H1 (cell line): ENCODE results near the gene SOHLH1. TPM values are rescaled to one million over a fixed set of nuclear protein-coding genes. Genes with fewer than 3 reads are reported as not detected.

ENCODE experiments used
- CTCF ChIA-PET: fragments of 300-600 bp; sonication (Branson Sonifier 250); formaldehyde crosslinking; loops from one replicate; lab custom pipeline; 2021; ENCODE audit not compliant: partially characterized antibody; lab: Charles Lee
- POLR2A ChIA-PET: fragments of 300-600 bp; sonication (Branson Sonifier 250); formaldehyde crosslinking; loops from one replicate; lab custom pipeline; 2021; ENCODE audit warnings: inconsistent platforms; ENCODE audit not compliant: partially characterized antibody; lab: Charles Lee
- DNase-seq, 2 experiments: peaks; one replicate each; pipeline versions ENCODE4 v3.0.0 to v3.0.0-alpha.2; 2010 to 2022; ENCODE audit warnings: low spot score in 2 of 2, low read depth in 1 of 2, mixed read lengths in 1 of 2
- FAIRE-seq: peaks from 2 replicates; lab custom pipeline; 2011; peaks lifted over from hg19 to GRCh38; lab: Jason Lieb, UNC
- H2AFZ ChIP-seq: 2 replicates; pipeline ENCODE4 v1.8.1; 2012; ENCODE audit warnings: low read length, inconsistent platforms
- H2AK5ac ChIP-seq: 2 replicates; pipeline ENCODE4 v1.6.1; 2013; ENCODE audit warnings: low read depth, low read length
- H2BK120ac ChIP-seq: replicated peaks from 2 replicates; pipeline ENCODE3; 2013; ENCODE audit warnings: low read depth, low read length, inconsistent platforms
- H2BK12ac ChIP-seq: 2 replicates; pipeline ENCODE4 v1.6.1; 2013; ENCODE audit warnings: low read depth, low read length
- H2BK15ac ChIP-seq: 2 replicates; pipeline ENCODE4 v1.6.1; 2013; ENCODE audit warnings: low read length
- H2BK20ac ChIP-seq: 2 replicates; pipeline ENCODE4 v1.6.1; 2013; ENCODE audit warnings: low read length
- H2BK5ac ChIP-seq: 2 replicates; pipeline ENCODE4 v1.6.1; 2013; ENCODE audit warnings: low read depth, low read length
- H3K14ac ChIP-seq: 2 replicates; pipeline ENCODE4 v1.6.1; 2013; ENCODE audit warnings: inconsistent platforms; ENCODE audit not compliant: insufficient read length
- H3K18ac ChIP-seq: 2 replicates; pipeline ENCODE4 v1.6.1; 2013; ENCODE audit warnings: low read length; ENCODE audit errors: extremely low read depth
- H3K23ac ChIP-seq: 2 replicates; pipeline ENCODE4 v1.6.1; 2013; ENCODE audit warnings: inconsistent platforms; ENCODE audit not compliant: insufficient read length
- H3K23me2 ChIP-seq: 2 replicates; pipeline ENCODE4 v1.6.1; 2013; ENCODE audit warnings: low read depth, low read length
- H3K27ac ChIP-seq: 2 replicates; pipeline ENCODE4 v1.6.1; 2011; ENCODE audit warnings: low read depth, low read length, inconsistent platforms
- H3K27me3 ChIP-seq, 4 experiments: replicated peaks in 1 of 4; 1 replicate in 1 of 4; 2 replicates in 3 of 4; pipeline versions ENCODE4 v1.6.1 to v1.8.1; 2011 to 2013; ENCODE audit warnings: low read length in 3 of 4, mild to moderate bottlenecking in 3 of 4, inconsistent platforms in 2 of 4, mixed read lengths in 2 of 4, moderate library complexity in 1 of 4; ENCODE audit not compliant: control insufficient read depth in 3 of 4, insufficient read depth in 3 of 4; ENCODE audit errors: extremely low read depth in 1 of 4
- H3K36me3 ChIP-seq, 4 experiments: 2 replicates each; pipeline versions ENCODE4 v1.6.1 to v1.8.1; 2011 to 2013; ENCODE audit warnings: mild to moderate bottlenecking in 4 of 4, low read length in 3 of 4, moderate library complexity in 2 of 4, control low read depth in 1 of 4, inconsistent platforms in 1 of 4; ENCODE audit not compliant: insufficient read depth in 4 of 4, control insufficient read depth in 2 of 4
- H3K4ac ChIP-seq: replicated peaks from 2 replicates; pipeline ENCODE3; 2013; ENCODE audit warnings: low read length, low read depth, mixed read lengths, inconsistent platforms; ENCODE audit not compliant: insufficient read length
- H3K4me1 ChIP-seq, 4 experiments: replicated peaks in 1 of 4; 1 replicate in 1 of 4; 2 replicates in 3 of 4; pipeline versions ENCODE4 v1.6.1 to v1.8.1; 2011 to 2013; ENCODE audit warnings: low read length in 3 of 4, inconsistent platforms in 2 of 4, mixed read lengths in 1 of 4; ENCODE audit not compliant: insufficient read depth in 4 of 4, control insufficient read depth in 3 of 4
- H3K4me2 ChIP-seq, 2 experiments: 2 replicates each; pipeline versions ENCODE4 v1.6.1 to v1.8.1; 2011 to 2013; ENCODE audit warnings: low read depth in 2 of 2, low read length in 2 of 2, control low read depth in 1 of 2, inconsistent platforms in 1 of 2, mild to moderate bottlenecking in 1 of 2; ENCODE audit not compliant: insufficient read depth in 1 of 2
- H3K4me3 ChIP-seq, 4 experiments: fragments of 200-600, 300-600 bp in 1 of 4; sonication (generic), shearing (Covaris generic), sonication (Bioruptor Twin) in 1 of 4; 2 replicates each; pipeline versions ENCODE4 v1.5.1 to v1.8.1; 2011 to 2016; ENCODE audit warnings: low read length in 4 of 4, low read depth in 3 of 4, control low read depth in 2 of 4, inconsistent platforms in 2 of 4, mild to moderate bottlenecking in 2 of 4, mixed read lengths in 1 of 4, moderate library complexity in 1 of 4; ENCODE audit not compliant: insufficient read depth in 2 of 4; ENCODE audit errors: extremely low read depth in 1 of 4
- H3K56ac ChIP-seq: replicated peaks from 2 replicates; pipeline ENCODE3; 2013; ENCODE audit warnings: low read depth, mild to moderate bottlenecking, mixed read lengths, low read length, inconsistent platforms; ENCODE audit not compliant: insufficient read length
- H3K79me1 ChIP-seq: 2 replicates; pipeline ENCODE4 v1.6.1; 2013; ENCODE audit warnings: low read depth, low read length, control low read depth
- H3K79me2 ChIP-seq, 2 experiments: 2 replicates each; pipeline versions ENCODE4 v1.6.1 to v1.8.1; 2012 to 2013; ENCODE audit warnings: low read length in 2 of 2, mild to moderate bottlenecking in 2 of 2, inconsistent platforms in 1 of 2; ENCODE audit not compliant: insufficient read depth in 2 of 2, control insufficient read depth in 1 of 2
- H3K9ac ChIP-seq, 4 experiments: replicated peaks in 1 of 4; 1 replicate in 1 of 4; 2 replicates in 3 of 4; pipeline versions ENCODE4 v1.6.1 to v1.8.1; 2011 to 2013; ENCODE audit warnings: low read depth in 3 of 4, low read length in 3 of 4, control low read depth in 2 of 4, mild to moderate bottlenecking in 2 of 4, moderate library complexity in 2 of 4, inconsistent platforms in 1 of 4; ENCODE audit errors: extremely low read depth in 1 of 4
- H3K9me3 ChIP-seq, 2 experiments: 2 replicates each; pipeline versions ENCODE4 v1.6.1 to v1.8.1; 2012 to 2013; ENCODE audit warnings: mild to moderate bottlenecking in 2 of 2, moderate library complexity in 2 of 2, control low read depth in 1 of 2, inconsistent platforms in 1 of 2, low read depth in 1 of 2, low read length in 1 of 2, mixed read lengths in 1 of 2; ENCODE audit not compliant: insufficient read depth in 2 of 2
- H4K20me1 ChIP-seq, 2 experiments: replicated peaks in 1 of 2; 2 replicates each; pipeline versions ENCODE3 to v1.8.1; 2011 to 2013; ENCODE audit warnings: inconsistent platforms in 2 of 2, low read length in 2 of 2, mild to moderate bottlenecking in 1 of 2; ENCODE audit not compliant: insufficient read depth in 2 of 2, control insufficient read depth in 1 of 2
- H4K5ac ChIP-seq: 2 replicates; pipeline ENCODE4 v1.6.1; 2013; ENCODE audit warnings: low read length, low read depth, mixed read lengths, inconsistent platforms; ENCODE audit not compliant: insufficient read length
- H4K8ac ChIP-seq: 2 replicates; pipeline ENCODE4 v1.8.0; 2013; ENCODE audit warnings: mild to moderate bottlenecking, moderate library complexity, low read length, inconsistent platforms; ENCODE audit not compliant: insufficient read depth; ENCODE audit errors: extremely low read depth
- H4K91ac ChIP-seq: replicated peaks from 2 replicates; pipeline ENCODE3; 2013; ENCODE audit warnings: low read length, mixed read lengths, inconsistent platforms; ENCODE audit not compliant: insufficient read length
- ATF2 ChIP-seq: IDR thresholded peaks from 2 replicates; pipeline ENCODE4 v1.6.1; 2012; ENCODE audit warnings: low read length, inconsistent platforms
- CHD1 ChIP-seq: IDR thresholded peaks from 2 replicates; pipeline ENCODE4 v1.6.1; 2012; ENCODE audit warnings: low read depth, low read length, improper control_type of control experiment
- CREB1 ChIP-seq: IDR thresholded peaks from 2 replicates; pipeline ENCODE4 v1.6.1; 2012; ENCODE audit warnings: inconsistent platforms
- EGR1 ChIP-seq: IDR thresholded peaks from 2 replicates; pipeline ENCODE4 v1.6.1; 2011; ENCODE audit warnings: low read depth, low read length, borderline replicate concordance
- HDAC6 ChIP-seq: IDR thresholded peaks from one replicate; pipeline ENCODE4 v1.7.1; 2012; ENCODE audit warnings: low read depth, mild to moderate bottlenecking, inconsistent platforms, low read length, moderate library complexity
- KDM5A ChIP-seq: fragments of 200-600 bp; IDR thresholded peaks from 2 replicates; pipeline ENCODE4 v1.7.1; 2012; ENCODE audit warnings: mild to moderate bottlenecking, low read length, inconsistent platforms, mixed read lengths
- MAX ChIP-seq: IDR thresholded peaks from 2 replicates; pipeline ENCODE4 v1.6.1; 2012; ENCODE audit warnings: inconsistent platforms
- POU5F1 ChIP-seq: IDR thresholded peaks from 2 replicates; pipeline ENCODE4 v1.6.1; 2011; ENCODE audit warnings: low read depth, mild to moderate bottlenecking, low read length, moderate library complexity
- RNF2 ChIP-seq: fragments of 200-900, 300-1000 bp; sonication (generic); IDR thresholded peaks from 2 replicates; pipeline ENCODE4 v1.7.1; 2016; ENCODE audit warnings: borderline replicate concordance, low read depth, mild to moderate bottlenecking, antibody characterized with exemption, low read length; ENCODE audit not compliant: poor library complexity, severe bottlenecking; ENCODE audit errors: missing control alignments
- SP1 ChIP-seq: IDR thresholded peaks from 2 replicates; pipeline ENCODE4 v1.6.1; 2011; ENCODE audit warnings: low read depth, low read length
- TBP ChIP-seq: IDR thresholded peaks from 2 replicates; pipeline ENCODE4 v1.6.1; 2011; ENCODE audit warnings: low read depth, low read length, improper control_type of control experiment
- ZNF274 ChIP-seq: IDR thresholded peaks from 2 replicates; pipeline ENCODE4 v1.7.0; 2012; ENCODE audit warnings: low read length, borderline replicate concordance; ENCODE audit errors: extremely low read depth
- WGBS, 2 experiments: shearing (Covaris generic) in 1 of 2; methylation state at CpG; one replicate each; pipeline versions ENCODE4 v1.1.6 to v1.1.7; 2013 to 2015; ENCODE audit warnings: low lambda C conversion rate in 2 of 2, mixed read lengths in 2 of 2, inconsistent platforms in 1 of 2, low coverage in 1 of 2, missing lambda C conversion rate in 1 of 2; ENCODE audit not compliant: insufficient replicate concordance in 2 of 2, insufficient coverage in 1 of 2, insufficient read length in 1 of 2; ENCODE audit errors: extremely low coverage in 1 of 2, missing lambda C conversion rate in 1 of 2; 5-methylcytosine and 5-hydroxymethylcytosine counted together
- polyA plus RNA-seq, 7 experiments: library from polyadenylated mRNA; depleted of rRNA in 3 of 7; stranded (reverse) in 5 of 7; unstranded in 2 of 7; fragments of >200 nt in 5 of 7; fragments of 200-250 nt in 2 of 7; gene quantifications; 1 replicate in 5 of 7; 2 replicates in 1 of 7; 4 replicates in 1 of 7; pipeline versions ENCODE4 v1.2.1 to v1.2.3, GENCODE V29; 2011 to 2013; ENCODE audit warnings: missing spikeins in 2 of 7, mixed read lengths in 2 of 7
- total RNA-seq: library from RNA; stranded (reverse); fragmentation: NEBNext Ultra II Directional; extraction: Animal tissue kit (Norgen Biotek cat#: 25700); gene quantifications from 2 replicates; pipeline ENCODE4 v1.2.1, GENCODE V29; 2021

SOHLH1 gene
- total and polyA plus RNA-seq, 2 of the 8 experiments (the other 6 are each of a cell fraction or from before 2014, with no cell fraction given): 0.11 TPM; not detected in 1

GRCh38 chr9:135695036-135695435 lies 4.2 kb downstream of the SOHLH1 start:
- Histone ChIP-seq H2AFZ (no peak overlapping the region), H3K9ac (no peak overlapping the region), H3K4ac (no peak overlapping the region), H4K8ac (no peak overlapping the region; the same call in 1 of the 2 replicates), H3K9me3 (no peaks in the 10 kb centered on the region), H3K18ac (no peak overlapping the region), H3K4me1 (peaks cover 0 to 8% (median 0%) of the 10 kb centered on the region in 4 experiments; a peak in 2 of 7 replicates), H2BK12ac (no peak overlapping the region; the same call in 1 of the 2 replicates), H3K79me2 (no peaks in the 10 kb centered on the region), H2BK5ac (no peak overlapping the region), H2AK5ac (no peak overlapping the region), H3K79me1 (no peaks in the 10 kb centered on the region), H3K4me3 (no peak overlapping the region), H3K36me3 (no peaks in the 10 kb centered on the region), H3K27me3 (no peaks in the 10 kb centered on the region; a peak in 1 of 7 replicates), H2BK20ac (no peak overlapping the region), H4K5ac (no peak overlapping the region), H3K27ac (no peak overlapping the region), H3K14ac (no peak overlapping the region), H3K4me2 (no peak overlapping the region), H3K23me2 (no peaks in the 10 kb centered on the region), H4K91ac (no peak overlapping the region), H3K23ac (no peak overlapping the region), H3K56ac (no peak overlapping the region), H2BK15ac (no peak overlapping the region), H2BK120ac (no peak overlapping the region), H4K20me1 (peaks cover 0 to 7% of the 10 kb centered on the region in 2 experiments)
- CTCF ChIA-PET: interaction anchor here (1.2 to 6.6 kb wide), 3 partner anchors 23 to 427 kb away, joined by 4 to 32 read pairs (median 31); no protein-coding TSS in a partner anchor
- TF ChIP-seq POU5F1: no peak
- TF ChIP-seq TBP: no peak
- TF ChIP-seq KDM5A: no peak
- no peak for TF ChIP-seq ZNF274
- no peak for TF ChIP-seq ATF2
- no peak for TF ChIP-seq HDAC6
- no peak for TF ChIP-seq EGR1
- TF ChIP-seq SP1: no peak
- TF ChIP-seq CREB1: no peak
- no peak for TF ChIP-seq RNF2
- no peak for TF ChIP-seq CHD1
- TF ChIP-seq MAX: no peak
- 96% methylated on average over 11 of the region's 16 CpGs; no CpG with 5 or more reads in 1 of the 2 experiments for WGBS, 2 experiments
- no peak for DNase-seq
- no peak for FAIRE-seq
- POLR2A ChIA-PET: interaction anchor here (0.8 kb wide), 2 partner anchors 16 to 17 kb away, joined by 3 read pairs; no protein-coding TSS in a partner anchor
